ENCODE results near the gene SYT2.
"Not testable (repeated sequence)": the region's sequence is repeated elsewhere in the genome, so short reads cannot be mapped to it uniquely, and the experiment has no call there.

The SYT2 gene

GRCh38 chr1:202649553-202650392, 60.5 kb downstream of the SYT2 start:
- intact Hi-C loops (cut with DNase I) = loop anchor here (10.0 kb wide), 1 partner anchor 55 kb away; no protein-coding TSS in a partner anchor
- no peak for DNase-seq

DNA sequence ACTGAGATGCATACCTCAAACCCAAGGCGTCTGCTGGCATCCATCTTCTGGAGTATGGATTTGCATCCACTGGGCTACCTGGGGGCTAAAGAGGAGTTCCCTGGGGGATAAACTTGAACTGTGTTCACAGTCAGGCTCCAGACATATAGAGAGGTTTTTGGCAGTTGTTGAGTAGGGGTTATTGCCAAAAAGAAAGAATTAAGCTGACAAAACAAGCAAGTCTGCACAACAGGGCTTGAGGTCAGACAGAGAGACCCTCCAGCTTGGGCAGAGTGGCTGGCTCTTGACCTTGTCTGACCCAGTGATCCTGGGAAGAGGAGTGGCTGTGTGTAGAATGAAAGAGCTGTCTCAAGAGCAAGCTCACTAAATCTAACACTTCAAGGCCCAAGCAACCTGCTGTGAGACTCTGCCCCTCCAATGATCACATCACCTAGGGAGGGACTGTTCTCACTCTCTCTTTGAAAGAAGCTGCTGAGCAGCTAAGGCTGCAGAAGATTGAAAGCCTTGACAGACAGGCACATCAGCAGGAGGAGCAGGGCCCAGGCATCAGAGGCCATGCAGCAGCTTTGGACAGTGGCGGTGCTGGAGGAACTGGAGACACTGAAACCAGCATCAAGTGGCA, 61.5 kb downstream of the SYT2 start:
- DNase-seq = peak in 2 of 42 donors; percentile 48 to 58
- intact Hi-C loops (cut with DNase I) = loop anchor here (10.0 kb wide), 1 partner anchor 56 kb away; no protein-coding TSS in a partner anchor

DNA sequence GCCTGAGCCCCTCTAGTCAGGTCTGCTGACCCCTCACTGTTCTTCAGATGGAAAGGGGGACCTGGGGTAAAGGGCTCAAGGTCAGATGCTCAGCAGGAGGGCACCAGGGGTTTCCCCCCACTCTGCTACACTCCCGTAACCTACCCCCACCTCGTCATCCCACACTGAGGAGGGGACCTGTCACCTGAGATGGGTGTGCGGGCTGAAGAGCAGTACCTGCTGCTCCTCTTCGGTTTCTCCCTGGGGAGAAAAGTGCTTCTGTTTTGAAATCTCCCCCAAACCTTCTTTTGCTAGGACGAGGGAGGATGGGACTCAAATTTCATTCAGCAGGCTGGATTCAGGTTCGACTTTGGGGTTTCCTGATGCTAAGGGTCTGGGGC, 65.2 kb downstream of the SYT2 start:
- DNase-seq = peak in 21 of 42 donors; percentile 18 to 80 (median 49)
- intact Hi-C loops (cut with DNase I) = loop anchor here (10.0 kb wide), 1 partner anchor 60 kb away; no protein-coding TSS in a partner anchor

DNA sequence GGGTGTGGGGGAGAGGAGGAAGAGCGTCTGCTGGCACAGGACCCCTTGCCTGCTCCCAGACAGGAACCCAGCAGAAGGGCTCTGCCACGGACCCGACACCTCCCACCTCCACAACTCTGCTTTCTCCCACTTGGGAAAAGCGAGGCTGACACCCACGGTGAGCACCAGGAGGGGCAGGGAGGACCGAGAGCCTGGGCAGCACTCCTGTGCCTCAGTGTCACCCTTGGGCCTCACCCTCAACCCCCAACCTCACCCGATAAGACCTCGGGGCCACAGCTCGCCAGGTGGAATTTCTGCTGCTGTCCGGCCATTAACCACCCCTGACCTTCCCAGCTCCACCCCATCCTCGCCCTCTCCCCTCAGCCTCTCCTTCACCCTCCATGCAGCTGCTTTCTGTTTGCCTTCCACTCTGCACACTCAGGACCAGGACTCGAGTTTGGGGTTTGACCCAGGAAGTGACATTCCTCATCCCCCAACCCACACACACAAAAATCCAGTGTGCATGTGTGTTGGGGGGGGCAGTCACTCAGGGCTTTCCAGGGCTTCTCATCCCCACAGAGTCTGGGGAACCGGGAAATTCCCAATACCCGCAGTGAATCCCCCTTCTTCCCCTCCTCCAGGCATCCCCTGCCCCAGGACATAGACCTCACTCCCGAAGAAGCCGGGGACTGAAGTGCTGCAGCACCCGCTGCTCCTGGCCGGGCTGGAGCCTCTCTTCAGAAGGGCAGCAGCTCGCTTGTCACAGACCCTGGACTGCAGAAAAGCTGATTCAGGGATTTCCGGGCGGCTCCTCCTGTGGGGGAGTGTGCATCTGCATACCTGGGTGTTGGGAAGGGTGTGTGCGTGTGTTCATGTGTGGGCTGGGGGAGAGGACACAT, 65.8 kb downstream of the SYT2 start:
- no peak for DNase-seq
- intact Hi-C loops (cut with DNase I) = loop anchor here (10.0 kb wide), 1 partner anchor 60 kb away; no protein-coding TSS in a partner anchor

GRCh38 chr1:202643397-202644218, 66.6 kb downstream of the SYT2 start:
- intact Hi-C loops (cut with DNase I) = loop anchor here (10.0 kb wide), 1 partner anchor 61 kb away; no protein-coding TSS in a partner anchor
- DNase-seq = peak in 26 of 42 donors; percentile 24 to 74 (median 54)

DNA sequence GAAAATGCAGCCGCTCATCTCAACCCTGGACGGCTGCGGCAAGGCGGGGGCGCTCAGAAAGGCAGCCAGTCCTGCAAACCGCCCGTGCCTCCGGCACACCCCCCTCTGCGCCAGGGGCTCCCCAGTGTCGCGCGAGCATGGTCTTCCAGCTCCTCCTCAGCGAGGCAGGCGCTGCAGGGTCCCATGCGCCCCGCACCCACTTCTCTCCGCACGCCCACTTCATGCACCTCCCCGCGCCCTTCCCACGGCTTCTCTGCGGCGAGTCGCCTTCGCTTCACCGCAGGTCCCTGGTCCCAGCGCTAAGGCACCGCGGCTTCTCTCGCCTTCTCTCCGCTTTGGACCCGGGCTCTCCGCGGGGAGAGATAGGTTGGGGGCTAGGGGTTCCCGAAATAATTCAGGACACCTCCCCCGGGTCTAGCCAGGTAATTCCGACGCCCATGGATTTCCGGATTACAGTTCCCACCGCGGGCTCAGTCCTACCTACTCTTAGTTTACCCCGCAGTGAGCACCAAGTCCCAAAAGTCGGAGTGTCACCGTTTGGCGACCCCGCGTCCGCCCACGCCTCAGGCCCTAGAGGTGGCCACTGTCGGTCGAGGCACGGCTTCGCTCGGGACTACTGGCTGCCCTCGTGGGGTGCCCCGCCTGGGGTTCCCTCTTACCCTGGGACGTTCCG, 67.5 kb downstream of the SYT2 start:
- peak in 6 of 42 donors; percentile 28 to 63 (median 48) for DNase-seq
- intact Hi-C loops (cut with DNase I) = loop anchor here (10.0 kb wide), 1 partner anchor 62 kb away; no protein-coding TSS in a partner anchor

DNA sequence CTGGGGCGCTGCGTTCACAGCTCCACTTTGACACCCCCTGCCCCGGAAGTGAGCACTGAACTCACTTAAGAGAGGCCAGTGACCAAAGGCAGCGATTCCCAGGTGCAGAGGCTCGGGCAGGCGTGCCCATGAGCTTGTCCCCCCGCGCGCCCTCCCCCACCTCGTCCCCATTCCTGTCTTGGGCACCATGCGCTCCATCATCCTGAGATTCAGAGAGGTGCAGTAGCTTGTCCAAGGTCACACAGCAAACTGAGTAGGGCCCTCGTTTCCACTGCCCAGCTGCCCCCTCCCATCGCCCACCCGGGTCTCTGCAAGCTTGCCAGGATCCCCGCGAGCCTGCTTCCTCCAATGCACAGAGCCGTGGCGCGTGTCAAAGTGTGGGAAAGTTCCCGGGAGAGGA, 68.0 kb downstream of the SYT2 start:
- intact Hi-C loops (cut with DNase I) = loop anchor here (10.0 kb wide), 1 partner anchor 63 kb away; no protein-coding TSS in a partner anchor
- DNase-seq = no peak

DNA sequence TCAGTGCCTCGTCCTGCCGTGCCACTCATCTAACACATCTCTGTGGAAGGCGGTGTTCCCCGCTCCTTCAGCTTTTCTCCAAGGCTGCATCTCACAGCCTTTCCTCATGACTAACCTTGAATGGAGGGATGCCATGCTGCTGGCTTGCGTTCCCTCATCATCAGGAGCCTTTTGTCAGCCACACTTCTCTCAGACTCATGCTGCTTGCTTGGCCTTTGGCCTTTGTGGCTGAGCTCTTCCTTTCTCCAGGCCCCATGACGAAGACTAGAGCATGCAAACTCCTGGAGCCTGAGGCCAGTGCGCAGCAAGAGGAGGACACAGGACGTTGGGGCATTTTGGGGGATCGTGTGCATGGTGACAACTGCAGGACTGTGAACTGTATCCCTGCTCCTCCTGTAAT, 70.8 kb downstream of the SYT2 start:
- no peak for DNase-seq
- intact Hi-C loops (cut with DNase I) = no loop called here

DNA sequence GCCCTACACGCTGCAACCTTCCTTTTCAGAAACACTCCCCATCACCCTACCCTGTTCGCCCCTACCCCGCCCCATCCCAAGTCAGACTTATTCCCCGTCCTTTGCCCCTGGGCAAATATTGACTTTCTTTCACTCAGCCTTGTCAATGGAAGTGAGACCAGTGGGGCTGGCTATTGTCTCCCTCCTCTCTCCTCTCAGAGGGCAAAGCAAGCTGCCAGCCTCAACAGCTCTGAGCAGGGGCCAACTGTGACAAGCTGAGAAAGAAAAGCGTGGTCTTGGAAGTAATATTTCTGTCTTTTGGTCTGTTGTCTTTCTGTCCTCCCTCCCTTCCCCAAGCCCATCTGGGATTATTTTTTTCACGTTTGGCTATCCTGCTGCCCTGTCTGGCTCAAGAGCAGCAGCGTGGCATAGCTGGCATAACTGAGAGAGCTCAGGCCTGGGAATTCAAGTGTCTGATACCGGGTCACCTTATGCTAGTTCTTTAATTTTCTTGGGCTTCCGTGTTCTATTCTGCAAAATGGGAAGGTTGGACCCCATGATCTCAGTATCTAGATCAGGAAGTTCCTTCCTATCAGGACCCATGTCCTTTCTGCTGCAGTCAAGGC, 71.5 kb downstream of the SYT2 start:
- intact Hi-C loops (cut with DNase I); DNase-seq: not testable (repeated sequence)

- DNase-seq = no peak
Observed at GRCh38 chr1:202638019-202638700, 72.1 kb downstream of the SYT2 start.

DNA sequence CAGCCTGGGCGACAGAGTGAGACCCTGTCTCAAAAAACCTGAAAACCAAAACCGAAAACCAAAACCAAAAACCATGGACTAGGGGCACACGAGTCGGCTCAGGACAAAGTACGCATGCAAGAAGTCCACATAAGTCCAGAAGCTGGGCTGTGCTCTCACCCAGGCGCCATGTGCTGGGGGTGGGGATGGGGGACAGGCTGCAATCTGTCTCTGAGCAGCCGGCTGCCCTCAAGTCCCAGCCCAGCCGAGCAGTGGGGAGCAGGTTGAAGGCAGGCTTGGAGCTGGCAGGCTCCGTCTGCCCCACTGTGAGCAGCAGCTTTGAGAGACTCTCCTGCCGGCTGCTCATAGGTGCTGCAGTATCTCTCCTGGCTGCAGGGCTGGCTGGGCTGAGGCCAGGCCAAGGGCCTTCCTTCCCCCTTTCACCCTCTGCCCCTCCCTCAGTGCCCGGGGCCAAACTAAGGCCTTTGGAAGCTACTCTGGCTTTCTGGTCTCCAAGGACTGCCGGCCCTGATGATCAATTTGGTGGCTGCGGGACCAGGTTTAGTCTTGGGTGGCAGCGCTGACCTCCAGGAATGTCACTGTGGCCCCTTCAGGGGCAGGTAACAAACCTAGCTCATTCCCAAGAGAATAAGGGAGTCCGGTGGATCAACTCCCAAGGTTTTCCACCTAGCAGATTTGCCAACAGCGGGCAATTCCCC, 72.8 kb downstream of the SYT2 start:
- DNase-seq; intact Hi-C loops (cut with DNase I): not testable (repeated sequence)

More at GRCh38 chr1:202638019-202638700, 72.1 kb downstream of the SYT2 start:
- intact Hi-C loops (cut with DNase I) = no loop called here

DNA sequence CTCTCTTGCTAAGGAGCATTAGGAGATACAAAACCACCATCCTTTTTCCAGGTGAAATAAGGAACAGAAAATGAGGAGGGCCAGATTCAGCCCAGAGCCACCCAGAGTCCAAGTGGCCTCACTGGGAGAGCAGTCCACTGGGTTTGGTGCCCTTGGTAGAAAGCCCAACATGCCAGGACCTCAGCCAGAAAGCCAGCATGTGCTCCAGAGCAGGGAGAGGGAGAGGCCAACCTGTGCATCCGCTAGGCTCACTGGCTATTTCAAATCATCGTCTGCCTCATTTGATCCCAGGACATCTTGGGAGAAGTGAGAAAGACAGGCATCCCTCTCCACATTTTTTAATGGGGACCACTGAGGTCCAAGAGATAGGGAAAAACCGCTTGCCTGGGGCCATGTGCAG, 74.1 kb downstream of the SYT2 start:
- DNase-seq; intact Hi-C loops (cut with DNase I): not testable (repeated sequence)

GRCh38 chr1:202632241-202632640, 78.0 kb downstream of the SYT2 start:
- intact Hi-C loops (cut with DNase I) = no loop called here
- peak in 26 of 42 donors; percentile 31 to 77 (median 56) for DNase-seq

DNA sequence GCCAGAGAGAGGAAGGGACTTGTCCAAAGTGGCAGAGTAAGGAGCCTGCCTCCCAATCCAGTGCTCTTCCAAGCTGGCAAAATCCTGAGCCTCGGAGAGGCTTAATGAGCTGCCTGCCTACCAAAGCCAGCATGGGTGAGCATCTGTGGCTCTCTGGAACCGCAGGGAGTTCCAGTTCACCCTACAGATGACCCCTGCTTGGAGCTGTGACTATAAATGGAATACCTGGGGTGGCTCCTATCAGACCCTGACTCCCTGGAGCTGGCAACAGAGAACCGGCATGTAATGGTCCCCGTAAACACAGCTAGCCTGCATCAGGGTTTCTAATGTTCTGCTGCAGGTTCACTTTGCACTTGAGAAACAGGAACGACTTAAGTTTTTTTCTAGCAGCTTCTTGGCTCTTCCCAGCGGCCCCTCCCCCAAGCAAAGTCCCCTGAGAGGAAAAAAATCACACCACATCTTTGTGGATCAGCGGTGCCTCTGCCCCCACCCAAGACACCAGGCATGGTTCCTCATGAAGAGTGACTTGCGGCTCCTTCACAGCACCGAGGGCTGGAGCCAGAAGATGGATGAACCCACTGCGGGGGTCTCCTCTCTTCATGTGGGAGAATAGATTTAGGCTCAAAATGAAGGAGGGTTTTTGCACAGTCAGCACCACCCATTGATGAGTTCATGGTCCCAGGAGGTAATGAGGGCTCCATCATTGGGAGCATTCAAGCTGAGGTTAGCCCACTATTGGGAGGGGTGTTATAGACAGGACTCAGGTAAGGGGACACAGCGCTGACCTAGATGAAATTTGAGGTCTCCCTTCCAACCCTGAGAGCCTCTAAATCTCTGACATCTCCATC, 79.0 kb downstream of the SYT2 start:
- peak in 2 of 42 donors; percentile 9 to 22 for DNase-seq
- intact Hi-C loops (cut with DNase I) = no loop called here

- DNase-seq = peak in 2 of 42 donors; percentile 8 to 23
- intact Hi-C loops (cut with DNase I) = no loop called here
Observed at GRCh38 chr1:202630541-202630940, 79.7 kb downstream of the SYT2 start.

Data from head of caudate nucleus (tissue), 42 donors.